ENCODE data around the gene FARSA. TPM values are rescaled to one million over a fixed set of nuclear protein-coding genes. Genes with fewer than 3 reads are reported as not detected.

The FARSA gene
- total and polyA plus RNA-seq, 4 experiments from 2014 or later = 53.8 to 68.1 (median 61.2) TPM

DNA sequence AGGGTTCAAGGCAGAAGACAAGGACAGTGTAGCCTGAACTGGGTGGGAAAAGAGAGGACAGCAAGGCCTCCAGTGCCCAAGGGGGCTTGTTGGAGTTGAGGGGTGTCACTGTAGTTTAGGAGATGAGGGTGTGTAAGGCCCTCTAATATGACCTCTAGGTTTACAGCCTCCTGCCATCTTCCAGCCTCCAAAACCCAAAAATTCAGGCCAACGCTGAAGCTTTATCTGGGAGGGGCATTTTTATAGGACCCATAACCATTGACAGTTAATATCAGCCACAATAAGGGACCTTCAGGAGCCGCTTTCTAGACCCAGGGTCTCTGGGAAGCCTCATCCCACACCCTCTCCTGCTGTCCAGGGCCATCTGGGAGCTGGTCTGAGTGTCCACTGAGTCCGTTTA is 49.3 kb downstream of the FARSA start:
- POLR2A ChIA-PET (ENCODE audit: partially characterized antibody) = interaction anchor here (0.7 to 2.4 kb wide), 8 partner anchors 11 to 81 kb away, joined by 3 to 31 read pairs (median 4); partner anchors contain the start of genes CALR, FARSA and GADD45GIP1
- no peaks in the 10 kb centered on the region for H3K36me3 ChIP-seq (ENCODE audit: insufficient read depth, low read length)
- no peaks in the 10 kb centered on the region for H3K27me3 ChIP-seq (ENCODE audit: insufficient read depth, low read length)
- peaks cover 29% of the 10 kb centered on the region for H3K4me1 ChIP-seq (ENCODE audit: insufficient read depth, low read length)
- H3K27me3 Mint-ChIP-seq = no peaks in the 10 kb centered on the region
- peaks cover 0 to 2% of the 10 kb centered on the region in 2 donors for H3K36me3 Mint-ChIP-seq
- intact Hi-C loops (cut with micrococcal nuclease) = loop anchor here (5.0 kb wide), 1 partner anchor 33 kb away; the partner anchor contains the start of gene SYCE2
- peak overlapping the region in 3 of 8 donors; percentile 15 to 96 (median 50) for H3K4me3 Mint-ChIP-seq
- peak overlapping the region in 1 of 7 donors; percentile 85 for H3K27ac Mint-ChIP-seq
- no peak for DNase-seq
- H3K4me3 ChIP-seq (ENCODE audit: low read length in 2 of 2) = no peak overlapping the region
- no peaks in the 10 kb centered on the region for H3K9me3 ChIP-seq (ENCODE audit: control insufficient read depth in 1 of 2, low read length in 2 of 2)
- no peak overlapping the region for H3K27ac ChIP-seq (ENCODE audit: low read depth, low read length)
- H3K9me3 Mint-ChIP-seq = peaks cover 0 to 4% (median 0%) of the 10 kb centered on the region in 8 donors
- H3K4me1 Mint-ChIP-seq = peaks cover 11 to 43% (median 27%) of the 10 kb centered on the region in 4 donors
- CTCF ChIA-PET (ENCODE audit: partially characterized antibody) = interaction anchor here (1.0 to 9.0 kb wide), 9 partner anchors 8 to 92 kb away, joined by 3 to 166 read pairs (median 7); partner anchors contain the start of genes FARSA and SYCE2

DNA sequence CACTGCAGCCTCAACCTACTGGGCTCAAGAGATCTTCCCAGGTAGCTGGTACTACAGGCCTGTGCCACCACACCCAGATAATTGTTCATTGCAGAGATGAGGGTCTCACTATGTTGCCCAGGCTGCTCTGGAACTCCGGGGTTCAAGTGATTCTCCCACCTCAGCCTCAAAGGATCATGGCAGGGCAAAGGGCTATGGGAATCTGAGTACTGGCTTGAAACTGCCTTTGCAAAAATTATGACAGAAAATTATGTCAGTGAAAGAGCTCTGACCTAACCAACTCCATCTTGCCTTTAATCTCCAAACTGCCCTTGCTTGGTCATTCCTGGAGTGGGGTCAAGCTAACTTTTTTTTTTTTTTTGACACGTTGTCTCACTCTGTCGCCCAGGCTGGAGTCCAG is 50.9 kb downstream of the FARSA start:
- intact Hi-C loops (cut with micrococcal nuclease) = loop anchor here (5.0 kb wide), 1 partner anchor 35 kb away; the partner anchor contains the start of gene SYCE2

DNA sequence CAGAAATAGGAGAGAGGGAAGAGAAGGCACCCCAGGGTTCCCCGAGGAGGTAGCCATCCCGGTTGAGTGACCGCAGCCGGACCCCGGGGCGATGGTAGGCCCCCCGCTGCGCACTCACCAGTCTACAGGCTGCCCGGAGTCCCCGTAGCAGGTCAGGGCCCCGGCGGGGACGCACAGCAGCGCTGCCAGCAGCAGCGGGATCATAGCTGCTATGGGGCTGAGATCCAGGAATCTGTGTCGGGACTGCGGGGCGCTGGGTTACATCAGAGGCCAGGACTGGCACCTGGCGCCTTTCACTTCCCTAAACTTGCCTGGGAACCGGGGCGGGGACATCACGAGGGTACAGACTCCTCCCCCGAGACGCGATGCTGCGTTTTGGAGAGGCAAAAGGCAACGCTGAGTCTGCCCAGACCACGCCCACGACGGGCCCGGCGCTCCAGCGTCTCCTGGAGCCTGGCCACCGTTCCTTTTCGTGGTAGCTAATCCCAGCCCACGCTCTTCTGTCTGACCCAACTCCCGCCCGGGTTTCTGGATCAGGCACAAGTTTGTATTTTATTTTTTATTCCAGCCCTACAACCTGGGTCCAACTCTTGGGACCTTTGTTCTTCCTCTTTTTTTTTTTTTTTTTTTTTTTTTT is 52.2 kb downstream of the FARSA start, which contains the start of gene DNASE2:
Gene DNASE2 (minus strand): TSS at position 278 of the 637 bp plus-strand sequence. CDS start 74 bp downstream, at position 204.
- intact Hi-C loops (cut with micrococcal nuclease) = loop anchor here (1.0 to 5.0 kb wide), 2 partner anchors 9 to 36 kb away; partner anchors contain the start of gene SYCE2
- peaks cover 0 to 19% of the 10 kb centered on the region in 2 donors for H3K36me3 Mint-ChIP-seq
- peaks cover 10 to 46% (median 23%) of the 10 kb centered on the region in 4 donors for H3K4me1 Mint-ChIP-seq
- H3K9me3 Mint-ChIP-seq = peaks cover 0 to 4% (median 0%) of the 10 kb centered on the region in 8 donors
- POLR2A ChIA-PET (ENCODE audit: partially characterized antibody) = interaction anchor here (0.6 to 2.4 kb wide), 10 partner anchors 9 to 386 kb away, joined by 3 to 20 read pairs (median 4); partner anchors contain the start of genes GCDH and HOOK2
- Histone ChIP-seq H3K4me3 (ENCODE audit: low read length in 2 of 2) (peak within 1 kb of the TSS; percentile 73 to 76), H3K36me3 (ENCODE audit: insufficient read depth, low read length) (peaks cover 11% of the 10 kb centered on the region), H3K9me3 (ENCODE audit: control insufficient read depth in 1 of 2, low read length in 2 of 2) (no peaks in the 10 kb centered on the region), H3K4me1 (ENCODE audit: insufficient read depth, low read length) (peaks cover 29% of the 10 kb centered on the region), H3K27ac (ENCODE audit: low read depth, low read length) (peak within 1 kb of the TSS; percentile 66), H3K27me3 (ENCODE audit: insufficient read depth, low read length) (no peaks in the 10 kb centered on the region)
- peak within 1 kb of the TSS; percentile 88 to 92 (median 89) for H3K4me3 Mint-ChIP-seq
- peak; percentile 80 to 91 (median 84) for DNase-seq
- no peaks in the 10 kb centered on the region for H3K27me3 Mint-ChIP-seq
- CTCF ChIA-PET (ENCODE audit: partially characterized antibody) = interaction anchor here (0.7 to 9.0 kb wide), 10 partner anchors 9 to 96 kb away, joined by 3 to 166 read pairs (median 6); partner anchors contain the start of gene GCDH
- peak within 1 kb of the TSS; percentile 85 to 96 (median 93) for H3K27ac Mint-ChIP-seq

More for the DNA sequence above, 50.9 kb downstream of the FARSA start:
- Mint-ChIP-seq H3K27me3 (no peaks in the 10 kb centered on the region), H3K9me3 (peaks cover 0 to 4% (median 0%) of the 10 kb centered on the region in 8 donors), H3K4me1 (peaks cover 10 to 51% (median 25%) of the 10 kb centered on the region in 4 donors), H3K27ac (peak overlapping the region in 4 of 7 donors; percentile 66 to 92 (median 78)), H3K36me3 (peaks cover 0 to 12% of the 10 kb centered on the region in 2 donors), H3K4me3 (peak overlapping the region; percentile 81 to 92 (median 89))
- no peak overlapping the region for H3K27ac ChIP-seq (ENCODE audit: low read depth, low read length)
- CTCF ChIA-PET (ENCODE audit: partially characterized antibody) = interaction anchor here (0.5 to 9.0 kb wide), 9 partner anchors 8 to 442 kb away, joined by 3 to 166 read pairs (median 5); partner anchors contain the start of genes GCDH, SYCE2 and ZNF443
- H3K27me3 ChIP-seq (ENCODE audit: insufficient read depth, low read length) = no peaks in the 10 kb centered on the region
- POLR2A ChIA-PET (ENCODE audit: partially characterized antibody) = interaction anchor here (0.6 to 1.9 kb wide), 5 partner anchors 13 to 1625 kb away, joined by 3 to 8 read pairs (median 3); partner anchors contain the start of gene GADD45GIP1
- H3K36me3 ChIP-seq (ENCODE audit: insufficient read depth, low read length) = peaks cover 11% of the 10 kb centered on the region
- H3K4me1 ChIP-seq (ENCODE audit: insufficient read depth, low read length) = peaks cover 29% of the 10 kb centered on the region
- H3K9me3 ChIP-seq (ENCODE audit: control insufficient read depth in 1 of 2, low read length in 2 of 2) = no peaks in the 10 kb centered on the region
- no peak overlapping the region for H3K4me3 ChIP-seq (ENCODE audit: low read length in 2 of 2)
- DNase-seq = no peak

DNA sequence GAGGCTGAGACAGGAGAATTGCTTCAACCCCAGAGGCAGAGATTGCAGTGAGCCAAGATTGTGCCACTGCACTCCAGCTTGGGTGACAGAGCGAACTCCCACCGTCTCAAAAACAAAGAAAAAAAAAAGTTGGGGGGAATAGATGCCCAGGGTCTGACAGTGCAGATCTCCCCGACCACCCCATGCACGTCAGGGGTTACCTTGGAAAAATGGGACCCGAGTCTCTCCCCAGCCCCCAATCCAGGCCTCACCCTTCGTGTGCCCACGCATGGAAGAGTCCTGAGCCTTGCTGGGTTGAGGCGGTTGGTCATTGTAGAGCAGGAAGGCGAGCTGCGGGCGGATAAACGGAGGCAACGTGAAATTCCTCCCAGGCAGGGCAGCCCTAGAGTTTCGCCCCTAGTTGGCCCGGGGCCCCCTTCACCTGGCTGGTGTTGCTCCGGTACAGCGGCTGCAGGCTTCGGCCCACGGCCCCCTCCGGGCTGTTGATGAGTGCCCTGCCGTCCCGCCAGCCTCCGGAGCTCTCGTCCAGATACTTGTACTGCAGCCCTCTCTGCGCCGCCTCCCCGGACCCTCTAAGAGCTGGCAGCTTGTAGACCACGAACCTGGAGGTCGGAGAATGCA is 52.9 kb downstream of the FARSA start:
- intact Hi-C loops (cut with micrococcal nuclease) = loop anchor here (1.0 to 5.0 kb wide), 2 partner anchors 10 to 37 kb away; partner anchors contain the start of gene SYCE2
- POLR2A ChIA-PET (ENCODE audit: partially characterized antibody) = interaction anchor here (0.6 to 2.4 kb wide), 6 partner anchors 10 to 219 kb away, joined by 3 to 20 read pairs (median 4); partner anchors contain the start of genes GCDH and HOOK2
- H3K4me3 Mint-ChIP-seq = peak overlapping the region; percentile 88 to 92 (median 89)

DNA sequence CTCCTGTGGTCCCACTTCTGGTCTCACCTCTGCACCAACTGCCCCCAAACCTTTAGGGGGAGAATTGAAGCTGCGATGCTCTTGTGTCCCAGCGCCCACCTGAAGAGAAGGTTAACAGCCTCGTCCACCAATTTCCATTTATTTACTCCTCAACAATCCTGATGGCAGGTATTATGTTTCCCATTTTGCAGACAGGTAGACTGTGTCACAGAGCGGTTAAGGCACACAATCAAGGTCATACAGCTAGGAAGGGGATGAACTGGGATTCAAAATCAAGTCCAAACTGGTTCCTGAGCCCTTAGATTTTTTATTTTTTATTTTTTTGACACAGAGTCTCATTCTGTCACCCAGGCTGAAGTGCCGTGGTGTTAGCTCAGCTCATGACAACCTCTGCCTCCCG is 58.4 kb downstream of the FARSA start:
- ChIA-PET CTCF (ENCODE audit: partially characterized antibody) (interaction anchor here (1.0 to 2.0 kb wide), 2 partner anchors 10 to 13 kb away, joined by 4 to 7 read pairs; partner anchors contain the start of gene KLF1), POLR2A (ENCODE audit: partially characterized antibody) (interaction anchor here (0.9 kb wide), 1 partner anchor 15 kb away, joined by 3 read pairs; no protein-coding TSS in a partner anchor)
- Histone ChIP-seq H3K27me3 (ENCODE audit: insufficient read depth, low read length) (no peaks in the 10 kb centered on the region), H3K4me1 (ENCODE audit: insufficient read depth, low read length) (peaks cover 8% of the 10 kb centered on the region), H3K27ac (ENCODE audit: low read depth, low read length) (no peak overlapping the region), H3K36me3 (ENCODE audit: insufficient read depth, low read length) (peaks cover 16% of the 10 kb centered on the region), H3K9me3 (ENCODE audit: control insufficient read depth in 1 of 2, low read length in 2 of 2) (no peaks in the 10 kb centered on the region), H3K4me3 (ENCODE audit: low read length in 2 of 2) (no peak overlapping the region)
- Mint-ChIP-seq H3K27me3 (no peaks in the 10 kb centered on the region), H3K36me3 (peaks cover 21 to 34% of the 10 kb centered on the region in 2 donors), H3K4me3 (peak overlapping the region in 1 of 8 donors; percentile 18), H3K4me1 (peaks cover 4 to 20% (median 11%) of the 10 kb centered on the region in 4 donors), H3K9me3 (peaks cover 0 to 4% (median 0%) of the 10 kb centered on the region in 8 donors), H3K27ac (no peak overlapping the region)
- intact Hi-C loops (cut with micrococcal nuclease) = no loop called here
- no peak for DNase-seq

More for the DNA sequence above, 52.9 kb downstream of the FARSA start:
- Histone ChIP-seq H3K27ac (ENCODE audit: low read depth, low read length) (peak overlapping the region; percentile 66), H3K4me3 (ENCODE audit: low read length in 2 of 2) (peak overlapping the region; percentile 73 to 76), H3K9me3 (ENCODE audit: control insufficient read depth in 1 of 2, low read length in 2 of 2) (no peaks in the 10 kb centered on the region), H3K4me1 (ENCODE audit: insufficient read depth, low read length) (peaks cover 23% of the 10 kb centered on the region), H3K27me3 (ENCODE audit: insufficient read depth, low read length) (no peaks in the 10 kb centered on the region), H3K36me3 (ENCODE audit: insufficient read depth, low read length) (peaks cover 11% of the 10 kb centered on the region)
- CTCF ChIA-PET (ENCODE audit: partially characterized antibody) = interaction anchor here (0.7 to 9.0 kb wide), 7 partner anchors 8 to 97 kb away, joined by 3 to 166 read pairs (median 10); partner anchors contain the start of gene GCDH
- H3K27me3 Mint-ChIP-seq = no peaks in the 10 kb centered on the region
- peaks cover 10 to 44% (median 22%) of the 10 kb centered on the region in 4 donors for H3K4me1 Mint-ChIP-seq
- H3K9me3 Mint-ChIP-seq = peaks cover 0 to 4% (median 0%) of the 10 kb centered on the region in 8 donors
- no peak for DNase-seq
- peaks cover 2 to 24% of the 10 kb centered on the region in 2 donors for H3K36me3 Mint-ChIP-seq
- H3K27ac Mint-ChIP-seq = peak overlapping the region; percentile 64 to 96 (median 86)

DNA sequence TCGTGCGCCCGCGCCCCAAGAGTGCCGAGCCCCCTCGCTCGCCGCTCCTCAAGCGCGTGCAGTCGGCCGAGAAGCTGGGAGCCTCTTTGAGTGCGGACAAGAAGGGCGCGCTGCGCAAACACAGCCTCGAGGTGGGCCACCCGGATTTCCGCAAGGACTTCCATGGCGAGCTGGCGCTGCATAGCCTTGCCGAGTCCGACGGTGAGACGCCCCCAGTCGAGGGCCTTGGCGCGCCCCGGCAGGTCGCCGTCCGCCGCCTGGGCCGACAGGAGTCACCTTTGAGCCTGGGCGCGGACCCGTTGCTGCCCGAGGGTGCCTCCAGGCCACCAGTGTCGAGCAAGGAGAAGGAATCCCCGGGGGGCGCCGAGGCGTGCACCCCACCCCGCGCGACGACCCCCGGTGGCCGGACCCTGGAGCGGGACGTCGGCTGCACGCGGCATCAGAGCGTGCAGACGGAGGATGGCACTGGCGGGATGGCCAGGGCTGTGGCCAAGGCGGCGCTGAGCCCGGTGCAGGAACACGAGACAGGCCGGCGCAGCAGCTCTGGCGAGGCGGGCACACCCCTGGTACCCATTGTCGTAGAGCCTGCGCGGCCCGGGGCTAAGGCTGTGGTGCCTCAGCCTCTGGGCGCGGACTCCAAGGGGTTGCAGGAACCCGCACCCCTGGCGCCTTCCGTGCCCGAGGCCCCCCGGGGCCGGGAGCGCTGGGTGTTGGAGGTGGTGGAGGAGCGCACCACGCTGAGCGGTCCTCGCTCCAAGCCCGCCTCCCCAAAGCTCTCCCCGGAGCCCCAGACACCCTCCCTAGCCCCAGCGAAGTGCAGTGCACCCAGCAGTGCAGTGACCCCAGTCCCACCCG is 59.4 kb downstream of the FARSA start:
- peaks cover 0 to 4% (median 0%) of the 10 kb centered on the region in 8 donors for H3K9me3 Mint-ChIP-seq
- no peak for DNase-seq
- Histone ChIP-seq H3K27me3 (ENCODE audit: insufficient read depth, low read length) (no peaks in the 10 kb centered on the region), H3K4me3 (ENCODE audit: low read length in 2 of 2) (no peak overlapping the region), H3K4me1 (ENCODE audit: insufficient read depth, low read length) (no peaks in the 10 kb centered on the region), H3K9me3 (ENCODE audit: control insufficient read depth in 1 of 2, low read length in 2 of 2) (no peaks in the 10 kb centered on the region), H3K27ac (ENCODE audit: low read depth, low read length) (no peak overlapping the region), H3K36me3 (ENCODE audit: insufficient read depth, low read length) (peaks cover 16% of the 10 kb centered on the region)
- H3K4me3 Mint-ChIP-seq = peak overlapping the region in 1 of 8 donors; percentile 45
- peaks cover 21 to 34% of the 10 kb centered on the region in 2 donors for H3K36me3 Mint-ChIP-seq
- POLR2A ChIA-PET (ENCODE audit: partially characterized antibody) = interaction anchor here (1.5 to 1.7 kb wide), 2 partner anchors 10 to 11 kb away, joined by 4 to 5 read pairs; no protein-coding TSS in a partner anchor
- CTCF ChIA-PET (ENCODE audit: partially characterized antibody) = interaction anchor here (1.4 to 3.0 kb wide), 3 partner anchors 8 to 108 kb away, joined by 6 to 16 read pairs (median 12); partner anchors contain the start of gene DNASE2
- no peaks in the 10 kb centered on the region for H3K27me3 Mint-ChIP-seq
- intact Hi-C loops (cut with micrococcal nuclease) = no loop called here
- peaks cover 2 to 14% (median 6%) of the 10 kb centered on the region in 4 donors for H3K4me1 Mint-ChIP-seq
- H3K27ac Mint-ChIP-seq = no peak overlapping the region
